ENCODE data around the gene TLNRD1.

The TLNRD1 gene

DNA sequence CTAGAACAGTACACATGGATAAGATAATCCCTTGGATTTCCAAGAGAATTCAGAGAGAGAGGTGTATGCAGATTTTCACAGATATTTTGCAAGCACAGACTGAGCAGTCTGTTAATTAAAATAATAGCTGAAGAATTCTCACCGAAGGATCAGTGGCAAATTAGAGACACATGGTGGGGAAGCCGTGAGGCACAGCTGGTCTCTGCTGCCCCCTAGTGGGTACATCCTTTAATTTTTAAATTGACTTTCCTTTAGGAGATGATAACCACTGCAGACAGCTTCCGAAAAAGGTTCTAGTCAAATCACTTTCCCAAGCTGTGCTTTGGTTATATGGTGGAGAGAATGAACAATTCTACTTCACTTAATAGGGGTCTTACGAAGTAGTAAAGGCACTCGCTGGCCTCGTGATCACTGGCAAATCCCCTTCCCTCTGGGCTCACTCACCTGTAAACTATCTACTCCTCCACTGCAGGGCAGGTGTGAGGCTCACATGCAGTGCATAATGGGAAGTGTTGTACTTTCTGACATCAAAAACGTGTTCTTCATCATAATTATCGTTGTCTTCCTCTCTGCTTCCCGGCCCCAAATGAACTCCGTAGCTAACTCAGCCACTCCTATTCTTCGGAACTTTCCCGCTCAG lies 30.6 kb upstream of the TLNRD1 start:
- no peaks in the 10 kb centered on the region for H3K9me2 ChIP-seq (replicated peaks; ENCODE audit: insufficient read depth, low read length)
- H4K20me1 ChIP-seq (ENCODE audit: low read depth, low read length): no peaks in the 10 kb centered on the region
- no peak overlapping the region for H3K27ac ChIP-seq (ENCODE audit: low read depth, low read length)
- no peaks in the 10 kb centered on the region for H3K79me2 ChIP-seq (ENCODE audit: insufficient read depth, low read length)
- no peaks in the 10 kb centered on the region for H3K36me3 ChIP-seq (ENCODE audit: low read length)
- H3K9ac ChIP-seq (ENCODE audit: low read length): no peak overlapping the region
- H2AFZ ChIP-seq (ENCODE audit: low read depth, low read length, severe bottlenecking): no peak overlapping the region
- H3K27me3 ChIP-seq (ENCODE audit: low read length): no peaks in the 10 kb centered on the region
- no peaks in the 10 kb centered on the region for H3F3A ChIP-seq (ENCODE audit: insufficient read depth)
- H3K4me3 ChIP-seq (ENCODE audit: insufficient read depth, low read length, poor library complexity, severe bottlenecking): no peak overlapping the region
- H3K9me3 ChIP-seq (ENCODE audit: insufficient read depth, low read length): no peaks in the 10 kb centered on the region
- TF ChIP-seq, protein P1, sequence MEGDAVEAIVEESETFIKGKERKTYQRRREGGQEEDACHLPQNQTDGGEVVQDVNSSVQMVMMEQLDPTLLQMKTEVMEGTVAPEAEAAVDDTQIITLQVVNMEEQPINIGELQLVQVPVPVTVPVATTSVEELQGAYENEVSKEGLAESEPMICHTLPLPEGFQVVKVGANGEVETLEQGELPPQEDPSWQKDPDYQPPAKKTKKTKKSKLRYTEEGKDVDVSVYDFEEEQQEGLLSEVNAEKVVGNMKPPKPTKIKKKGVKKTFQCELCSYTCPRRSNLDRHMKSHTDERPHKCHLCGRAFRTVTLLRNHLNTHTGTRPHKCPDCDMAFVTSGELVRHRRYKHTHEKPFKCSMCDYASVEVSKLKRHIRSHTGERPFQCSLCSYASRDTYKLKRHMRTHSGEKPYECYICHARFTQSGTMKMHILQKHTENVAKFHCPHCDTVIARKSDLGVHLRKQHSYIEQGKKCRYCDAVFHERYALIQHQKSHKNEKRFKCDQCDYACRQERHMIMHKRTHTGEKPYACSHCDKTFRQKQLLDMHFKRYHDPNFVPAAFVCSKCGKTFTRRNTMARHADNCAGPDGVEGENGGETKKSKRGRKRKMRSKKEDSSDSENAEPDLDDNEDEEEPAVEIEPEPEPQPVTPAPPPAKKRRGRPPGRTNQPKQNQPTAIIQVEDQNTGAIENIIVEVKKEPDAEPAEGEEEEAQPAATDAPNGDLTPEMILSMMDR (IDR thresholded peaks at IDR 0.05; ENCODE audit: insufficient read depth, low read length, poor library complexity, severe bottlenecking): peak; percentile 46
- TF ChIP-seq EZH2phosphoT487 (conservative IDR thresholded peaks at IDR 0.05; ENCODE audit: low read length): no peak
- H3K4me2 ChIP-seq (ENCODE audit: low read depth, low read length, poor library complexity, severe bottlenecking): no peak overlapping the region

DNA sequence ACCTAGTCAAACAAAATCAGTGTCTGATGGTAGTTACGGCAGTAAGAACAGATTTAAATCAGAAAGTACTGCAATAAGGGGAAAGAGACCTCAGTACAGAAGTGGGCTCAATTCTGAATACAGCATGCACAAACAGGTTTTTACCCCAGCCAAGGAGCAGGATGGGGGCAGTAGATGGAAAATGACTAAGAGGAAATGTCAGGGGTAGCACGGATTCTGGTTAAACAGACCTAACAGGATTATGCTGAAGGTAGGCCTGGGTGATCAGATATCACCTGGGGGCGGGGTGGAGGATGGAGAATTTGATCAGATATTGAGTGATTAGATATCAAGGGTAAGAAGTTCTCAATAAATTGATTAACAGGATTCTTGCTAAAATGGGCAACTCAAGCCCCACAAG lies 30.1 kb upstream of the TLNRD1 start:
- H3K27me3 ChIP-seq (ENCODE audit: low read length): no peaks in the 10 kb centered on the region
- no peak for TF ChIP-seq EZH2phosphoT487 (conservative IDR thresholded peaks at IDR 0.05; ENCODE audit: low read length)
- TF ChIP-seq, protein P1 (IDR thresholded peaks at IDR 0.05; ENCODE audit: insufficient read depth, low read length, poor library complexity, severe bottlenecking): no peak
- H3K9me2 ChIP-seq (replicated peaks; ENCODE audit: insufficient read depth, low read length): no peaks in the 10 kb centered on the region
- H3K4me2 ChIP-seq (ENCODE audit: low read depth, low read length, poor library complexity, severe bottlenecking): no peak overlapping the region
- H3K9me3 ChIP-seq (ENCODE audit: insufficient read depth, low read length): no peaks in the 10 kb centered on the region
- no peaks in the 10 kb centered on the region for H4K20me1 ChIP-seq (ENCODE audit: low read depth, low read length)
- no peaks in the 10 kb centered on the region for H3K36me3 ChIP-seq (ENCODE audit: low read length)
- H3K4me3 ChIP-seq (ENCODE audit: insufficient read depth, low read length, poor library complexity, severe bottlenecking): no peak overlapping the region
- H3F3A ChIP-seq (ENCODE audit: insufficient read depth): no peaks in the 10 kb centered on the region
- no peak overlapping the region for H2AFZ ChIP-seq (ENCODE audit: low read depth, low read length, severe bottlenecking)
- no peak overlapping the region for H3K9ac ChIP-seq (ENCODE audit: low read length)
- no peaks in the 10 kb centered on the region for H3K79me2 ChIP-seq (ENCODE audit: insufficient read depth, low read length)
- no peak overlapping the region for H3K27ac ChIP-seq (ENCODE audit: low read depth, low read length)

DNA sequence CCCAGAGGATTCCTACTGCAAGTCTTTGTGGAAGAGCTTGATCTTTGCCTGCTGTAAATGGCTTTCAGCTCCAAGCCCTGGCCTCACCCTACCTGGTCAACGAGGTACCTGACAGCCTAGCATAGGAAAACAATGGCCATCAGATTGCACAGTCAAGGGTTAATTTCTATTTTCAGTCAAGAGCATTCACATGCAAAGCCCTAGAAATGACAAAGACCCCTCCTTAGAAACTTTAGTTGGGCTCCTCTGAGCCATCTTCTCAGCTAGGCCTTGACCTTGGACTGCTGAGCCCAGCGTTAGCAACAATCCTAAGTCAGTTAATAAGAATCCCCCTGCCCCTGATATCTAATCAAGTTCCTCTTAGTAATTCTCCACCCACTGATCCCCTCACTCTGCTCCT lies 29.6 kb upstream of the TLNRD1 start:
- Histone ChIP-seq H3K9me2 (replicated peaks; ENCODE audit: insufficient read depth, low read length) (no peaks in the 10 kb centered on the region), H4K20me1 (ENCODE audit: low read depth, low read length) (no peaks in the 10 kb centered on the region), H3K27me3 (ENCODE audit: low read length) (no peaks in the 10 kb centered on the region), H3K79me2 (ENCODE audit: insufficient read depth, low read length) (no peaks in the 10 kb centered on the region), H3K9ac (ENCODE audit: low read length) (no peak overlapping the region), H2AFZ (ENCODE audit: low read depth, low read length, severe bottlenecking) (no peak overlapping the region), H3K36me3 (ENCODE audit: low read length) (no peaks in the 10 kb centered on the region), H3K9me3 (ENCODE audit: insufficient read depth, low read length) (no peaks in the 10 kb centered on the region), H3F3A (ENCODE audit: insufficient read depth) (no peaks in the 10 kb centered on the region), H3K4me3 (ENCODE audit: insufficient read depth, low read length, poor library complexity, severe bottlenecking) (no peak overlapping the region), H3K27ac (ENCODE audit: low read depth, low read length) (no peak overlapping the region), H3K4me2 (ENCODE audit: low read depth, low read length, poor library complexity, severe bottlenecking) (no peak overlapping the region)
- TF ChIP-seq, protein P1 (IDR thresholded peaks at IDR 0.05; ENCODE audit: insufficient read depth, low read length, poor library complexity, severe bottlenecking): no peak
- no peak for TF ChIP-seq EZH2phosphoT487 (conservative IDR thresholded peaks at IDR 0.05; ENCODE audit: low read length)
